ENCODE results near the gene HEATR1. TPM values are rescaled to one million over a fixed set of nuclear protein-coding genes. Genes with fewer than 3 reads are reported as not detected.
"Not testable (repeated sequence)": the region's sequence is repeated elsewhere in the genome, so short reads cannot be mapped to it uniquely, and the experiment has no call there.

The HEATR1 gene
- total RNA-seq, 4 donors from 2014 or later, result 9.4 to 15.7 (median 13.2) TPM

DNA sequence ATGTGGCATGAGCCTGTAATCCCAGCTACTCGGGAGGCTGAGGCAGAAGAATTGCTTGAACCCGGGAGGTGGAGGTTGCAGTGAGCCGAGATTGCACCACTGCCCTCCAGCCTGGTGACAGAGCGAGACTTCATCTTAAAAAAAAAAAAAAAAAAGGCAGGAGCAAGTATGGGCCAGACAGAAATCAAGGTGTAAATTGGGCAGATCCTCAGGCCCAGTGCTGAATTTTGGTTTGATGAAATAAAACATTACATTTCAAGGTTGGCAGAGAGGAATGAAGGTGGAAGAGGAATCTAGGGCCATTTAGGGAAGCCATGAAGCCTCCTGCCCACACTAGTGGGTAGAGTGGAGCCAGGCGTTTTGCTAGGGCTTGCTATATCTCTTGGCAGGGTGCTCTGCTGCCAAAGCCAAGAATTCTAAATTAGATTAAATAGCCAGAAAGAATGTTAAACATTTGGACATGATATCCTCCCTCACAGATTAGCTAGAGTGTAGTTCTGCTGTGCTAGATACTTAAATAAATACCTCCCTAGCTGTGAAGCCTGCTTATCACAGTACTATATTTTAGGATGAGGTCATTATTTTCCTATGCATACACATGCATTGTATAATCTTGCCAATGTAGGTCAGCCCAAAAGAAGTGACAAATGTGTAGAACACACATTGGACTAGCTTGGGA is 97.2 kb downstream of the HEATR1 start:
- Histone ChIP-seq H3K27me3 (no peaks in the 10 kb centered on the region), H3K27ac (no peak overlapping the region), H3K4me3 (no peak overlapping the region), H3K36me3 (no peaks in the 10 kb centered on the region), H3K9me3 (no peaks in the 10 kb centered on the region), H3K4me1 (peaks cover 0 to 26% (median 11%) of the 10 kb centered on the region in 4 donors)
- in situ Hi-C loops (cut with MboI; ENCODE audit: low pct_ligation_motif_present in 1 of 4, low pct_unique_long_range_greater_than_20kb in 1 of 4, low sequenced_read_pairs in 3 of 4), result no loop called here
- WGBS, 2 donors (ENCODE audit: low coverage in 1 of 2), result 73 to 77% methylated on average over 4 to 5 of the region's 5 CpGs
- DNase-seq, result no peak
- intact Hi-C loops (cut with DNase I; ENCODE audit: low total_unique reads), result no loop called here
- TF ChIP-seq POLR2AphosphoS5 (IDR thresholded peaks at IDR 0.05) (no peak), EP300 (IDR thresholded peaks at IDR 0.05; ENCODE audit: low read depth) (no peak), POLR2A (IDR thresholded peaks at IDR 0.05) (no peak)
- TF ChIP-seq, protein P1, sequence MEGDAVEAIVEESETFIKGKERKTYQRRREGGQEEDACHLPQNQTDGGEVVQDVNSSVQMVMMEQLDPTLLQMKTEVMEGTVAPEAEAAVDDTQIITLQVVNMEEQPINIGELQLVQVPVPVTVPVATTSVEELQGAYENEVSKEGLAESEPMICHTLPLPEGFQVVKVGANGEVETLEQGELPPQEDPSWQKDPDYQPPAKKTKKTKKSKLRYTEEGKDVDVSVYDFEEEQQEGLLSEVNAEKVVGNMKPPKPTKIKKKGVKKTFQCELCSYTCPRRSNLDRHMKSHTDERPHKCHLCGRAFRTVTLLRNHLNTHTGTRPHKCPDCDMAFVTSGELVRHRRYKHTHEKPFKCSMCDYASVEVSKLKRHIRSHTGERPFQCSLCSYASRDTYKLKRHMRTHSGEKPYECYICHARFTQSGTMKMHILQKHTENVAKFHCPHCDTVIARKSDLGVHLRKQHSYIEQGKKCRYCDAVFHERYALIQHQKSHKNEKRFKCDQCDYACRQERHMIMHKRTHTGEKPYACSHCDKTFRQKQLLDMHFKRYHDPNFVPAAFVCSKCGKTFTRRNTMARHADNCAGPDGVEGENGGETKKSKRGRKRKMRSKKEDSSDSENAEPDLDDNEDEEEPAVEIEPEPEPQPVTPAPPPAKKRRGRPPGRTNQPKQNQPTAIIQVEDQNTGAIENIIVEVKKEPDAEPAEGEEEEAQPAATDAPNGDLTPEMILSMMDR (IDR thresholded peaks at IDR 0.05), result no peak

DNA sequence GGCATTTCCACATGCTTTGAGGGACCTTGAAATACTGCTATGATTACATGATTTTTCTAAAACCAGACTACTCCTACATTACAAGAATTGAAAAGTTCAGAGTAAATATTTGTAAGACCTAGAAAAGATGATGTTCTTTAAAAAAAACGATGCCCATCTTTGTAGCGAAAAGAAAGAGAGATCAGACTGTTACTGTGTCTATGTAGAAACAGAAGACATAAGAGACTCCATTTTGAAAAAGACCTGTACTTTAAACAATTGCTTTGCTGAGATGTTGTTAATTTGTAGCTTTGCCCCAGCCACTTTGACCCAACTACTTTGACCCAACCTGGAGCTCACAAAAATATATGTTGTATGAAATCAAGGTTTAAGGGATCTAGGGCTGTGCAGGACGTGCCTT is 100.0 kb downstream of the HEATR1 start:
- 52 to 73% methylated on average over 3 of the region's 3 CpGs for WGBS, 2 donors (ENCODE audit: low coverage in 1 of 2)
- H3K4me3 ChIP-seq; H3K27ac ChIP-seq; H3K36me3 ChIP-seq; H3K9me3 ChIP-seq; intact Hi-C loops (cut with DNase I; ENCODE audit: low total_unique reads); in situ Hi-C loops (cut with MboI; ENCODE audit: low pct_ligation_motif_present in 1 of 4, low pct_unique_long_range_greater_than_20kb in 1 of 4, low sequenced_read_pairs in 3 of 4); DNase-seq; H3K27me3 ChIP-seq: not testable (repeated sequence)
- peaks cover 0 to 17% (median 6%) of the 10 kb centered on the region in 4 donors for H3K4me1 ChIP-seq

DNA sequence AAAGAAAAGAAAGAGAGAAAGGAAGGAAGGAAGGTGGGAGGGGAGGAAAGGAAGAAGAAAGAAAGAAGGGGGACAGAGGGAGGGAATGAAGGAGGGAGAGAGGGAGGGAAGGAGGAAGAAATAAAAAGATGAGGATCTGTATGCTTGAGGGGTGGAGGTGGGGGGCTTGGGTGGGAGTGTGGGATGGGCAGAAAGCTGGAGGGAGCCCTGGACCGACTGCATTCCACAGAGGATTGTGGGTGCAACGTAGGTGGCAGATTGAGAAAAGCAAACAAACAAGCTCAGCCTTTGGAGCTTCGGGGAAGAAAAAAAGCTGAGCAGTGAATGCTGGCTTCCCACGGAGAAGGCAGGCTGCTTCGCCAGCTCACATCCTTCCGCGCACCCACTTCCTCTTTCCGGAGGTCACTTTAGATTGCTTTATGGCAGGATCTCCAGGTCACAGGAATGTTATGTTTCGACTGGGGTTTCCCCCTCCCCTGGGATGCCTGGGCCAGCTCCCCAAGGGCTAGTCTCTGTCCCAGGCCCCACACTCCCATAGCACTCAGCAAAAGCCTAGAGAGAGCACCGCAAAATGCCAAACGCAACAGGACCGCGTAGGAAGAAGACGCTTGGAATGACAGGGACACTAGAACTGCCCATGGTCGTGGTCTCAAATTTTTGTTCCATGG is 101.2 kb downstream of the HEATR1 start:
- peak; percentile 63 for DNase-seq
- Histone ChIP-seq H3K27ac (peak overlapping the region in 3 of 4 donors; percentile 27 to 49 (median 38)), H3K4me1 (peaks cover 0 to 12% (median 5%) of the 10 kb centered on the region in 4 donors), H3K36me3 (no peaks in the 10 kb centered on the region), H3K4me3 (peak overlapping the region in 3 of 4 donors; percentile 3 to 32 (median 12)), H3K27me3 (no peaks in the 10 kb centered on the region), H3K9me3 (no peaks in the 10 kb centered on the region)
- in situ Hi-C loops (cut with MboI; ENCODE audit: low pct_ligation_motif_present in 1 of 4, low pct_unique_long_range_greater_than_20kb in 1 of 4, low sequenced_read_pairs in 3 of 4) (no loop called here), intact Hi-C loops (cut with DNase I; ENCODE audit: low total_unique reads) (no loop called here)
- no peak for TF ChIP-seq POLR2AphosphoS5 (IDR thresholded peaks at IDR 0.05)
- TF ChIP-seq, protein P1 (IDR thresholded peaks at IDR 0.05), result no peak
- no peak for TF ChIP-seq EP300 (IDR thresholded peaks at IDR 0.05; ENCODE audit: low read depth)
- no peak for TF ChIP-seq POLR2A (IDR thresholded peaks at IDR 0.05)
- WGBS, 2 donors (ENCODE audit: low coverage in 1 of 2), result 13 to 29% methylated on average over 7 to 15 of the region's 15 CpGs

DNA sequence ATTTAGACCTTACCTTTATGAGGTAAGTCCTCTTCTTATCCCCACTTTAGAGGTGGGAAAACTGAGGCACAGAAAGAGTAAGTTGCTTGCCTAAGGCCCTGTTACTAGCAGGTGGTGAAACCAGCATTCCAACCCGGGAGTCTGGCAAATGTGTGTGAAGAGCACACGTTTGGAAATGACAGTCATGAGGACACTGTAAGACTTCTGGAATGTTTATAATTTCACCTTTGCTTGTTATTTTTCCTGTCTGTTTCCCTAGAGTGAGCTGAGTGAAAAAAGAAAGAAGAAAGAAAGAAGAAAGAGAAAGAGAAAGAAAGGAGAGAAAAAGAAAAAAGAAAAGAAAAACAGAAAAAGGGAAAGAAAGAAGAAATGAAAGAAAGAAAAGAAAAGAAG is 101.7 kb downstream of the HEATR1 start:
- H3K27ac ChIP-seq, result peak overlapping the region in 2 of 4 donors; percentile 38 to 49
- no peaks in the 10 kb centered on the region for H3K9me3 ChIP-seq
- TF ChIP-seq, protein P1 (IDR thresholded peaks at IDR 0.05), result no peak
- TF ChIP-seq POLR2A (IDR thresholded peaks at IDR 0.05), result no peak
- TF ChIP-seq EP300 (IDR thresholded peaks at IDR 0.05; ENCODE audit: low read depth), result no peak
- no peak for TF ChIP-seq POLR2AphosphoS5 (IDR thresholded peaks at IDR 0.05)
- no peaks in the 10 kb centered on the region for H3K27me3 ChIP-seq
- no peak for DNase-seq
- H3K4me1 ChIP-seq, result peaks cover 0 to 12% (median 5%) of the 10 kb centered on the region in 4 donors
- in situ Hi-C loops (cut with MboI; ENCODE audit: low pct_ligation_motif_present in 1 of 4, low pct_unique_long_range_greater_than_20kb in 1 of 4, low sequenced_read_pairs in 3 of 4) (no loop called here), intact Hi-C loops (cut with DNase I; ENCODE audit: low total_unique reads) (no loop called here)
- H3K4me3 ChIP-seq, result peak overlapping the region in 1 of 4 donors; percentile 32
- 18 to 32% methylated on average over 2 of the region's 2 CpGs for WGBS, 2 donors (ENCODE audit: low coverage in 1 of 2)
- no peaks in the 10 kb centered on the region for H3K36me3 ChIP-seq

Data from transverse colon (tissue), 4 donors.